Renal pelvis (tissue), 4 donors: ENCODE results near the gene LOXL1. TPM values are rescaled to one million over a fixed set of nuclear protein-coding genes. Genes with fewer than 3 reads are reported as not detected.
A peak's percentile ranks its signal among the peaks of the same experiment; 100 is the strongest.
"Not testable (repeated sequence)": the region's sequence is repeated elsewhere in the genome, so short reads cannot be mapped to it uniquely, and the experiment has no call there.

Source experiments
- DNase-seq: peaks from one replicate; pipeline ENCODE4 v3.0.0-alpha.2; 2013
- polyA plus RNA-seq, 3 donors: library from polyadenylated mRNA; unstranded; fragments of 120-200 nt; gene quantifications; one replicate each; pipeline ENCODE4 v1.2.1, GENCODE V29; 2013; ENCODE audit not compliant: insufficient read length in 3 of 3

Gene LOXL1
- polyA plus RNA-seq, 3 donors, result 68.0 to 92.2 (median 73.6) TPM

GRCh38 chr15:73972984-73973682 lies 46.9 kb downstream of the LOXL1 start:
- peak; percentile 89 for DNase-seq

GRCh38 chr15:73973683-73974200 lies 47.5 kb downstream of the LOXL1 start:
- DNase-seq, result not testable (repeated sequence)

- DNase-seq, result not testable (repeated sequence)
Observed at GRCh38 chr15:73975440-73976125, 49.3 kb downstream of the LOXL1 start.

GRCh38 chr15:73978896-73979295 lies 52.6 kb downstream of the LOXL1 start:
- DNase-seq, result no peak

- DNase-seq, result no peak
Observed at GRCh38 chr15:73979636-73980035, 53.4 kb downstream of the LOXL1 start.

GRCh38 chr15:73981761-73982221 lies 55.5 kb downstream of the LOXL1 start:
- no peak for DNase-seq

GRCh38 chr15:73982222-73982962 lies 56.1 kb downstream of the LOXL1 start:
- DNase-seq, result peak; percentile 73

GRCh38 chr15:73983211-73983727 lies 57.0 kb downstream of the LOXL1 start:
- no peak for DNase-seq

- DNase-seq, result no peak
Observed at GRCh38 chr15:73983773-73984172, 57.5 kb downstream of the LOXL1 start.

GRCh38 chr15:73984208-73984979 lies 58.1 kb downstream of the LOXL1 start:
- no peak for DNase-seq

GRCh38 chr15:73985101-73985873 lies 59.0 kb downstream of the LOXL1 start:
- no peak for DNase-seq

GRCh38 chr15:73986055-73986775 lies 60.0 kb downstream of the LOXL1 start:
- no peak for DNase-seq

GRCh38 chr15:73986776-73987056 lies 60.5 kb downstream of the LOXL1 start:
- no peak for DNase-seq

GRCh38 chr15:73987250-73987649 lies 61.0 kb downstream of the LOXL1 start:
- DNase-seq, result no peak

- no peak for DNase-seq
Observed at GRCh38 chr15:73987681-73988444, 61.6 kb downstream of the LOXL1 start.

- DNase-seq, result no peak
Observed at GRCh38 chr15:73988445-73988969, 62.2 kb downstream of the LOXL1 start.

GRCh38 chr15:73989001-73989798 lies 62.9 kb downstream of the LOXL1 start:
- DNase-seq, result no peak
